ENCODE results near the gene SUSD5.

Gene SUSD5

GRCh38 chr3:33218446-33219174, at the start of gene SUSD5:
SUSD5 (minus strand) TSS chr3:33218810; CDS start chr3:33218797, 13 bp downstream.
- peaks cover 12 to 19% of the 10 kb centered on the region in 2 donors for H3K27me3 ChIP-seq (ENCODE audit: control insufficient read depth in 1 of 2, insufficient read depth in 2 of 2, low read length in 2 of 2)
- H3K9me3 ChIP-seq (ENCODE audit: low read length), result no peaks in the 10 kb centered on the region
- H3K27ac ChIP-seq (ENCODE audit: low read depth, low read length), result no peak within 1 kb of the TSS
- peaks cover 3% of the 10 kb centered on the region for H3K4me1 ChIP-seq (ENCODE audit: insufficient read depth, low read length)
- peak within 1 kb of the TSS; percentile 21 to 38 for H3K4me3 ChIP-seq (ENCODE audit: low read depth in 1 of 2, low read length in 2 of 2)
- H3K36me3 ChIP-seq (ENCODE audit: insufficient read depth, low read length), result no peaks in the 10 kb centered on the region
- no peak within 1 kb of the TSS for H3K9ac ChIP-seq (ENCODE audit: low read length)

DNA sequence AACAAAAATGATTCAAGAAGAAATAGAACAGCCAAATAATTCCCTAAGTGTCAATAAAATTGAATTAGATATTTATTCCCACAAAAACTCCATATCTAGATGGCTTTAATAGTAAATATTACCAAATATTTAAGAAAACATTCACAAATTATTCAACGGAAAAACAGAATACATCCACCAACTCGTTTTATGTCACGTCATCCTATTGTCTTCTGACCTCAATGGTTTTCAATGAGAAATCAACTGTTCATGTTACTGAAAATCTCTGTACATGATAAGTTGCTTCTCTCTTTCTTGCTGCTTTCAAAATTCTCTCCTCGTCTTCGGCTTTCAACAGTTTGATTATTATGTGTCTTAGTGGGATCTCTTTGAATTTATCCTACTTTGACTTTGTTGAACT, 41.5 kb upstream of the SUSD5 start:
- H3K9ac ChIP-seq (ENCODE audit: low read length), result no peak overlapping the region
- no peaks in the 10 kb centered on the region for H3K36me3 ChIP-seq (ENCODE audit: insufficient read depth, low read length)
- H3K27ac ChIP-seq (ENCODE audit: low read depth, low read length), result no peak overlapping the region
- H3K9me3 ChIP-seq (ENCODE audit: low read length), result no peaks in the 10 kb centered on the region
- H3K4me1 ChIP-seq (ENCODE audit: insufficient read depth, low read length), result no peaks in the 10 kb centered on the region
- no peaks in the 10 kb centered on the region for H3K27me3 ChIP-seq (ENCODE audit: control insufficient read depth in 1 of 2, insufficient read depth in 2 of 2, low read length in 2 of 2)
- no peak overlapping the region for H3K4me3 ChIP-seq (ENCODE audit: low read depth in 1 of 2, low read length in 2 of 2)

- Histone ChIP-seq H3K4me1 (ENCODE audit: insufficient read depth, low read length) (no peaks in the 10 kb centered on the region), H3K27ac (ENCODE audit: low read depth, low read length) (no peak overlapping the region), H3K4me3 (ENCODE audit: low read depth in 1 of 2, low read length in 2 of 2) (no peak overlapping the region), H3K27me3 (ENCODE audit: control insufficient read depth in 1 of 2, insufficient read depth in 2 of 2, low read length in 2 of 2) (no peaks in the 10 kb centered on the region), H3K9ac (ENCODE audit: low read length) (no peak overlapping the region), H3K36me3 (ENCODE audit: insufficient read depth, low read length) (no peaks in the 10 kb centered on the region), H3K9me3 (ENCODE audit: low read length) (no peaks in the 10 kb centered on the region)
Observed at GRCh38 chr3:33256249-33256648, 37.6 kb upstream of the SUSD5 start.

- Histone ChIP-seq H3K36me3 (ENCODE audit: insufficient read depth, low read length) (no peaks in the 10 kb centered on the region), H3K4me3 (ENCODE audit: low read depth in 1 of 2, low read length in 2 of 2) (no peak overlapping the region), H3K27me3 (ENCODE audit: control insufficient read depth in 1 of 2, insufficient read depth in 2 of 2, low read length in 2 of 2) (no peaks in the 10 kb centered on the region), H3K9me3 (ENCODE audit: low read length) (no peaks in the 10 kb centered on the region), H3K4me1 (ENCODE audit: insufficient read depth, low read length) (no peaks in the 10 kb centered on the region), H3K27ac (ENCODE audit: low read depth, low read length) (no peak overlapping the region), H3K9ac (ENCODE audit: low read length) (no peak overlapping the region)
Observed at GRCh38 chr3:33250712-33251111, 32.1 kb upstream of the SUSD5 start.

DNA sequence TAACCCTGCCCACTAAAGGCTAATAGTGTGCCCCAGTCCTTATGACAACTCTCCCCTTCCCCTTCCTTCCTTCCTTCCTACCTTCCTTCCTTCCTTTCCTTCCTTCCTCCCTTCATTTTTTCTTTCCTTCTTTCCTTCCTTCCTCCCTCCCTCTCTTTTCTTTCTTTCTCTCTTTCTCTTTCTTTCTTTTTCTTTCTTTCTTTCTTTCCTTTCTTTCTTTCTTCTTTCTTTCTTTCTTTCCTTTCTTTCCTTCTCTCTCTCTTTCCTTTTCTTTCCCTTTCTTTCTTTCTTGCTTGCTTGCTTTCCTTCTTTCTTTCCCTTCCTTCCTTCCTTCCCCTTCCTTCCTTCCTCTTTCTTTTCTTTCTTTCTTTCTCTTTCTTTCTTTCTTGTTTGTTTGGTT, 28.2 kb upstream of the SUSD5 start:
- no peak overlapping the region for H3K4me3 ChIP-seq (ENCODE audit: low read depth in 1 of 2, low read length in 2 of 2)
- no peak overlapping the region for H3K9ac ChIP-seq (ENCODE audit: low read length)
- no peak overlapping the region for H3K27ac ChIP-seq (ENCODE audit: low read depth, low read length)
- H3K36me3 ChIP-seq (ENCODE audit: insufficient read depth, low read length), result no peaks in the 10 kb centered on the region
- no peaks in the 10 kb centered on the region for H3K9me3 ChIP-seq (ENCODE audit: low read length)
- no peaks in the 10 kb centered on the region for H3K4me1 ChIP-seq (ENCODE audit: insufficient read depth, low read length)
- no peaks in the 10 kb centered on the region for H3K27me3 ChIP-seq (ENCODE audit: control insufficient read depth in 1 of 2, insufficient read depth in 2 of 2, low read length in 2 of 2)

GRCh38 chr3:33240261-33240660, 21.7 kb upstream of the SUSD5 start:
- no peaks in the 10 kb centered on the region for H3K36me3 ChIP-seq (ENCODE audit: insufficient read depth, low read length)
- H3K4me1 ChIP-seq (ENCODE audit: insufficient read depth, low read length), result no peaks in the 10 kb centered on the region
- H3K27me3 ChIP-seq (ENCODE audit: control insufficient read depth in 1 of 2, insufficient read depth in 2 of 2, low read length in 2 of 2), result no peaks in the 10 kb centered on the region
- no peak overlapping the region for H3K27ac ChIP-seq (ENCODE audit: low read depth, low read length)
- no peak overlapping the region for H3K9ac ChIP-seq (ENCODE audit: low read length)
- no peak overlapping the region for H3K4me3 ChIP-seq (ENCODE audit: low read depth in 1 of 2, low read length in 2 of 2)
- no peaks in the 10 kb centered on the region for H3K9me3 ChIP-seq (ENCODE audit: low read length)

DNA sequence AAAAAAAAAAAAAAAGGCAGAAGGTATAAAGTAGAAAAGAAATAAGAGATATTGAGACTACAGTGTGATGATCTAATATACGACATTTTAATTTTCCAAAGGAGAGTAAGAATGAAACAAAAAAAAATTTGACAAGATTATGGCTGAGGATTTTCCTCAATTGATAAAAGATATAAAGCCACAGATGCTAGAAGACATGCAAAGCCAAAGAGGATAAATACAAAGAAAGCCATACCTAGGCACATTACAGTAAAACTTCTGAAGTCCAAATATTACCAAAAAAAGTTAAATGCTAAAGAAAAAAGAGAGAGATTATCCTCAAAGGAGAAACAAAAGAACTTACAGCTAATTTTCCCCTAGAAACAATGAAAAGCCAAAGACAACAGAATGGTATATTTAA, 20.3 kb upstream of the SUSD5 start:
- no peak overlapping the region for H3K27ac ChIP-seq (ENCODE audit: low read depth, low read length)
- no peaks in the 10 kb centered on the region for H3K27me3 ChIP-seq (ENCODE audit: control insufficient read depth in 1 of 2, insufficient read depth in 2 of 2, low read length in 2 of 2)
- H3K4me1 ChIP-seq (ENCODE audit: insufficient read depth, low read length), result no peaks in the 10 kb centered on the region
- H3K9me3 ChIP-seq (ENCODE audit: low read length), result no peaks in the 10 kb centered on the region
- no peak overlapping the region for H3K4me3 ChIP-seq (ENCODE audit: low read depth in 1 of 2, low read length in 2 of 2)
- H3K9ac ChIP-seq (ENCODE audit: low read length), result no peak overlapping the region
- H3K36me3 ChIP-seq (ENCODE audit: insufficient read depth, low read length), result no peaks in the 10 kb centered on the region

- H3K4me3 ChIP-seq (ENCODE audit: low read depth in 1 of 2, low read length in 2 of 2), result no peak overlapping the region
- H3K4me1 ChIP-seq (ENCODE audit: insufficient read depth, low read length), result no peaks in the 10 kb centered on the region
- no peaks in the 10 kb centered on the region for H3K9me3 ChIP-seq (ENCODE audit: low read length)
- no peak overlapping the region for H3K9ac ChIP-seq (ENCODE audit: low read length)
- no peaks in the 10 kb centered on the region for H3K27me3 ChIP-seq (ENCODE audit: control insufficient read depth in 1 of 2, insufficient read depth in 2 of 2, low read length in 2 of 2)
- no peak overlapping the region for H3K27ac ChIP-seq (ENCODE audit: low read depth, low read length)
- no peaks in the 10 kb centered on the region for H3K36me3 ChIP-seq (ENCODE audit: insufficient read depth, low read length)
Observed at GRCh38 chr3:33237439-33237838, 18.8 kb upstream of the SUSD5 start.

DNA sequence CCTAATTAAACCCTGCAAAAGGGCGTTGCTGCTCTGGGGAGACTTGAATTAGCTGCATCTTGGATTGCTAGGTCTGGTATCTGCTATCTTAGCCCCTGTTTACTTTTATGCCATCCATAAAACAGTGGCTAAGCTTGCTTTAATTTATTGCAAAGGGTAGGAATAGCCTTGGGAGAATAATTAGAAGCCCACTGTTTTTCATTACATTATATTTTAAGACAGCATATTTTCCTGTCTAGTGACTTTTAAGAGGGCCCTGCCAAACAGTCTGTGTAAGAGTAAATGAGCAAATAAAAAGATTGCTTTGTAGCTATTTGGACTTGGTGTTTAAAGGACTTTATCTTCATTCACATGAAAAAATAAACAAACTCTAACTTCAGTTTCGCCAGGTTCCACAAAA, 17.4 kb upstream of the SUSD5 start:
- no peaks in the 10 kb centered on the region for H3K36me3 ChIP-seq (ENCODE audit: insufficient read depth, low read length)
- H3K9me3 ChIP-seq (ENCODE audit: low read length), result no peaks in the 10 kb centered on the region
- H3K27me3 ChIP-seq (ENCODE audit: control insufficient read depth in 1 of 2, insufficient read depth in 2 of 2, low read length in 2 of 2), result no peaks in the 10 kb centered on the region
- no peaks in the 10 kb centered on the region for H3K4me1 ChIP-seq (ENCODE audit: insufficient read depth, low read length)
- H3K27ac ChIP-seq (ENCODE audit: low read depth, low read length), result no peak overlapping the region
- H3K9ac ChIP-seq (ENCODE audit: low read length), result no peak overlapping the region
- no peak overlapping the region for H3K4me3 ChIP-seq (ENCODE audit: low read depth in 1 of 2, low read length in 2 of 2)

- H3K27me3 ChIP-seq (ENCODE audit: control insufficient read depth in 1 of 2, insufficient read depth in 2 of 2, low read length in 2 of 2), result no peaks in the 10 kb centered on the region
- no peak overlapping the region for H3K4me3 ChIP-seq (ENCODE audit: low read depth in 1 of 2, low read length in 2 of 2)
- no peak overlapping the region for H3K9ac ChIP-seq (ENCODE audit: low read length)
- H3K9me3 ChIP-seq (ENCODE audit: low read length), result no peaks in the 10 kb centered on the region
- no peaks in the 10 kb centered on the region for H3K36me3 ChIP-seq (ENCODE audit: insufficient read depth, low read length)
- H3K4me1 ChIP-seq (ENCODE audit: insufficient read depth, low read length), result no peaks in the 10 kb centered on the region
- no peak overlapping the region for H3K27ac ChIP-seq (ENCODE audit: low read depth, low read length)
Observed at GRCh38 chr3:33233884-33234283, 15.3 kb upstream of the SUSD5 start.

GRCh38 chr3:33231756-33232465, 13.3 kb upstream of the SUSD5 start:
- Histone ChIP-seq H3K36me3 (ENCODE audit: insufficient read depth, low read length) (no peaks in the 10 kb centered on the region), H3K4me1 (ENCODE audit: insufficient read depth, low read length) (no peaks in the 10 kb centered on the region), H3K9ac (ENCODE audit: low read length) (no peak overlapping the region), H3K27me3 (ENCODE audit: control insufficient read depth in 1 of 2, insufficient read depth in 2 of 2, low read length in 2 of 2) (no peaks in the 10 kb centered on the region), H3K9me3 (ENCODE audit: low read length) (no peaks in the 10 kb centered on the region), H3K27ac (ENCODE audit: low read depth, low read length) (no peak overlapping the region), H3K4me3 (ENCODE audit: low read depth in 1 of 2, low read length in 2 of 2) (no peak overlapping the region)

GRCh38 chr3:33229947-33230346, 11.3 kb upstream of the SUSD5 start:
- H3K4me3 ChIP-seq (ENCODE audit: low read depth in 1 of 2, low read length in 2 of 2), result no peak overlapping the region
- H3K36me3 ChIP-seq (ENCODE audit: insufficient read depth, low read length), result no peaks in the 10 kb centered on the region
- no peaks in the 10 kb centered on the region for H3K4me1 ChIP-seq (ENCODE audit: insufficient read depth, low read length)
- H3K27ac ChIP-seq (ENCODE audit: low read depth, low read length), result no peak overlapping the region
- no peaks in the 10 kb centered on the region for H3K27me3 ChIP-seq (ENCODE audit: control insufficient read depth in 1 of 2, insufficient read depth in 2 of 2, low read length in 2 of 2)
- H3K9me3 ChIP-seq (ENCODE audit: low read length), result no peaks in the 10 kb centered on the region
- H3K9ac ChIP-seq (ENCODE audit: low read length), result no peak overlapping the region
